ENCODE data around the gene VKORC1. TPM values are rescaled to one million over a fixed set of nuclear protein-coding genes. Genes with fewer than 3 reads are reported as not detected.

The VKORC1 gene
- total and polyA plus RNA-seq, 2 of the 8 experiments (the other 6 are each of a cell fraction or from before 2014, with no cell fraction given), result 84.1 to 483 TPM

DNA sequence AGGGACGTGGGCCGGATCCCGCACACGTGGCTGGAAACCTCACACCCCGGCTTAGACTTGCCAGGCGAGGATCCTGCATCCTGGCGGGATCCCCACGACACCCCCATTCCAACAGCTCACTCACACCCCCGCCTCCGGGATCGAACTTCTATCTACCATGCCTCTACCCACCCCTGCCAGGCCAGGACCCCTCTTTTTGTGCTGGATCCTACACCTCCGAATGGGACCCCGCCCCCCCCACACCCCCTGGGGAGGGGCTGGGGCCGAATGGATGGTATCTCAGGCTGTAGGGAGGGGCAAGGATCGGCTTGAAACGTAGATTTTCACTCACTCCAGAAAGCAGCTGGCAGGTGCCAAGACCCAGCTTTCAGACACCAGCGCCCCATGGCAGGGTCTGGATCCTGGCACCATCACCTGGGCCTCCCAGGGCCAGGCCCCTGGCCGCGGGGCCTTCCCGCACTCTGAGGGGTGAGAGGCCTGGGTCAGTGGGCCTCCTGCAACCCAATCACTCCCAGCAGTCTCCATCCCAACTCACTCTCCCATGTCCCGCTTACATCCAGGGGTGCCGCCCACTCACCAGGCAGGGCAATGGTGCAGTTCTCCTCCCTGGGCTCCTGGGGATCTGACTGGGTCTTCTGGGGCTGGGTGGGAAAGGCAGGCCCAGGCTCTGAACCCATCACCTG, 48.6 kb upstream of the VKORC1 start:
- Histone ChIP-seq H3K18ac (ENCODE audit: extremely low read depth, low read length) (peak overlapping the region; percentile 93), H3K9me3 (ENCODE audit: insufficient read depth in 2 of 2, low read depth in 1 of 2, low read length in 1 of 2) (no peaks in the 10 kb centered on the region), H3K14ac (ENCODE audit: insufficient read length) (no peak overlapping the region), H3K36me3 (ENCODE audit: control insufficient read depth in 2 of 4, insufficient read depth in 4 of 4, low read length in 3 of 4) (no peaks in the 10 kb centered on the region), H4K8ac (ENCODE audit: extremely low read depth, insufficient read depth, low read length) (no peak overlapping the region; the same call in 1 of the 2 replicates), H4K91ac (replicated peaks; ENCODE audit: insufficient read length, low read length) (peak overlapping the region; percentile 96), H3K4me2 (ENCODE audit: insufficient read depth in 1 of 2, low read depth in 2 of 2, low read length in 2 of 2) (peak overlapping the region; percentile 4 to 72; a peak in 2 of 4 replicates), H3K4ac (replicated peaks; ENCODE audit: insufficient read length, low read depth, low read length) (no peak overlapping the region), H2BK15ac (ENCODE audit: low read length) (0 out of 2 replicates have a peak overlapping the region, but pooled peaks have one; percentile 88), H4K5ac (ENCODE audit: insufficient read length, low read depth, low read length) (no peak overlapping the region), H3K79me2 (ENCODE audit: control insufficient read depth in 1 of 2, insufficient read depth in 2 of 2, low read length in 2 of 2) (no peaks in the 10 kb centered on the region), H3K27ac (ENCODE audit: low read depth, low read length) (no peak overlapping the region), H2BK120ac (replicated peaks; ENCODE audit: low read depth, low read length) (no peak overlapping the region), H2BK5ac (ENCODE audit: low read depth, low read length) (no peak overlapping the region), H2AFZ (ENCODE audit: low read length) (no peak overlapping the region), H2AK5ac (ENCODE audit: low read depth, low read length) (no peak overlapping the region), H3K4me1 (replicated peaks in 1 of 4; ENCODE audit: control insufficient read depth in 3 of 4, insufficient read depth in 4 of 4, low read length in 3 of 4) (peaks cover 5 to 25% (median 22%) of the 10 kb centered on the region in 4 experiments), H3K9ac (replicated peaks in 1 of 4; ENCODE audit: extremely low read depth in 1 of 4, low read depth in 3 of 4, low read length in 3 of 4) (no peak overlapping the region; a peak in 1 of 7 replicates), H3K23ac (ENCODE audit: insufficient read length) (no peak overlapping the region), H3K79me1 (ENCODE audit: low read depth, low read length) (no peaks in the 10 kb centered on the region), H4K20me1 (replicated peaks in 1 of 2; ENCODE audit: control insufficient read depth in 1 of 2, insufficient read depth in 2 of 2, low read length in 2 of 2) (no peaks in the 10 kb centered on the region), H2BK12ac (ENCODE audit: low read depth, low read length) (peak overlapping the region; percentile 55; the same call in 1 of the 2 replicates), H3K56ac (replicated peaks; ENCODE audit: insufficient read length, low read depth, low read length) (no peak overlapping the region), H3K4me3 (ENCODE audit: extremely low read depth in 1 of 4, insufficient read depth in 2 of 4, low read depth in 3 of 4, low read length in 4 of 4) (peak overlapping the region in 2 of 4 experiments; percentile 10 to 54; a peak in 5 of 8 replicates), H3K27me3 (replicated peaks in 1 of 4; ENCODE audit: control insufficient read depth in 3 of 4, extremely low read depth in 1 of 4, insufficient read depth in 3 of 4, low read length in 3 of 4) (peaks cover 1 to 20% (median 15%) of the 10 kb centered on the region in 4 experiments), H2BK20ac (ENCODE audit: low read length) (no peak overlapping the region), H3K23me2 (ENCODE audit: low read depth, low read length) (peaks cover 5% of the 10 kb centered on the region; the same call in 1 of the 2 replicates)
- ChIA-PET POLR2A (ENCODE audit: partially characterized antibody) (interaction anchor here (0.6 to 34.9 kb wide), 12 partner anchors 22 to 315 kb away, joined by 3 to 713 read pairs (median 5); partner anchors contain the start of genes ARMC5, BCKDK, FUS and HSD3B7), CTCF (ENCODE audit: partially characterized antibody) (interaction anchor here (0.8 to 8.1 kb wide), 24 partner anchors 9 to 189 kb away, joined by 3 to 56 read pairs (median 4); partner anchors contain the start of genes BCKDK, HSD3B7, KAT8 and PRSS53)
- peak in 1 of 2 experiments; percentile 55 for DNase-seq (ENCODE audit: low read depth in 1 of 2, low spot score in 2 of 2)
- 79% methylated on average over 19 of the region's 22 CpGs; no CpG with 5 or more reads in 1 of the 2 experiments for WGBS, 2 experiments (ENCODE audit: extremely low coverage in 1 of 2, insufficient coverage in 1 of 2, insufficient read length in 1 of 2, insufficient replicate concordance in 2 of 2, low coverage in 1 of 2, low lambda C conversion rate in 2 of 2, missing lambda C conversion rate in 1 of 2)
- FAIRE-seq, result no peak
- TF ChIP-seq, protein P1, sequence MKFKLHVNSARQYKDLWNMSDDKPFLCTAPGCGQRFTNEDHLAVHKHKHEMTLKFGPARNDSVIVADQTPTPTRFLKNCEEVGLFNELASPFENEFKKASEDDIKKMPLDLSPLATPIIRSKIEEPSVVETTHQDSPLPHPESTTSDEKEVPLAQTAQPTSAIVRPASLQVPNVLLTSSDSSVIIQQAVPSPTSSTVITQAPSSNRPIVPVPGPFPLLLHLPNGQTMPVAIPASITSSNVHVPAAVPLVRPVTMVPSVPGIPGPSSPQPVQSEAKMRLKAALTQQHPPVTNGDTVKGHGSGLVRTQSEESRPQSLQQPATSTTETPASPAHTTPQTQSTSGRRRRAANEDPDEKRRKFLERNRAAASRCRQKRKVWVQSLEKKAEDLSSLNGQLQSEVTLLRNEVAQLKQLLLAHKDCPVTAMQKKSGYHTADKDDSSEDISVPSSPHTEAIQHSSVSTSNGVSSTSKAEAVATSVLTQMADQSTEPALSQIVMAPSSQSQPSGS (IDR thresholded peaks at IDR 0.05; ENCODE audit: low read length), result no peak
- peak; percentile 14; the same call in 1 of the 2 replicates for TF ChIP-seq SUZ12 (IDR thresholded peaks at IDR 0.05; ENCODE audit: low read length)
